BLaER1 (cell line): ENCODE measurements around the gene SEMA7A.

ENCODE experiments used
- H3K27ac ChIP-seq: shearing (Covaris generic); formaldehyde crosslinking; 2 replicates; pipeline ENCODE4 v1.8.1; 2022
- H3K27me3 ChIP-seq: shearing (Covaris generic); formaldehyde crosslinking; 2 replicates; pipeline ENCODE4 v1.8.1; 2022
- H3K36me3 ChIP-seq: shearing (Covaris generic); formaldehyde crosslinking; 2 replicates; pipeline ENCODE4 v1.8.1; 2022
- H3K4me1 ChIP-seq: shearing (Covaris generic); formaldehyde crosslinking; 2 replicates; pipeline ENCODE4 v1.8.1; 2022
- H3K4me2 ChIP-seq: shearing (Covaris generic); formaldehyde crosslinking; 2 replicates; pipeline ENCODE4 v1.8.1; 2022
- H3K4me3 ChIP-seq: shearing (Covaris generic); formaldehyde crosslinking; 2 replicates; pipeline ENCODE4 v1.8.1; 2022
- H3K9ac ChIP-seq: shearing (Covaris generic); formaldehyde crosslinking; 2 replicates; pipeline ENCODE4 v1.8.1; 2022
- H3K9me3 ChIP-seq: shearing (Covaris generic); formaldehyde crosslinking; 2 replicates; pipeline ENCODE4 v1.8.1; 2022
- H4K20me1 ChIP-seq: shearing (Covaris generic); formaldehyde crosslinking; 2 replicates; pipeline ENCODE4 v1.8.1; 2022
- Cebpa-rat ChIP-seq: shearing (Covaris generic); IDR thresholded peaks from 2 replicates; pipeline ENCODE4 v1.8.1; 2022

The SEMA7A gene

GRCh38 chr15:74383695-74384565 is 49.8 kb downstream of the SEMA7A start:
- peak overlapping the region; percentile 79 for H3K4me2 ChIP-seq
- 0 out of 2 replicates have a peak overlapping the region, but pooled peaks have one; percentile 29 for H3K9ac ChIP-seq
- no peaks in the 10 kb centered on the region for H4K20me1 ChIP-seq
- H3K4me3 ChIP-seq = no peak overlapping the region
- H3K36me3 ChIP-seq = no peaks in the 10 kb centered on the region
- H3K9me3 ChIP-seq = no peaks in the 10 kb centered on the region
- TF ChIP-seq Cebpa-rat = no peak
- no peaks in the 10 kb centered on the region for H3K27me3 ChIP-seq
- no peak overlapping the region for H3K27ac ChIP-seq
- H3K4me1 ChIP-seq = peaks cover 77% of the 10 kb centered on the region

GRCh38 chr15:74383286-74383685 is 50.5 kb downstream of the SEMA7A start:
- Histone ChIP-seq H3K4me1 (peaks cover 77% of the 10 kb centered on the region), H3K4me2 (peak overlapping the region; percentile 79; the same call in 1 of the 2 replicates), H4K20me1 (no peaks in the 10 kb centered on the region), H3K36me3 (no peaks in the 10 kb centered on the region), H3K27ac (no peak overlapping the region), H3K9ac (no peak overlapping the region), H3K27me3 (no peaks in the 10 kb centered on the region), H3K9me3 (no peaks in the 10 kb centered on the region), H3K4me3 (no peak overlapping the region)
- TF ChIP-seq Cebpa-rat = no peak

GRCh38 chr15:74382004-74382816 is 51.5 kb downstream of the SEMA7A start:
- Histone ChIP-seq H3K4me1 (peaks cover 72% of the 10 kb centered on the region), H3K4me2 (peak overlapping the region; percentile 79; the same call in 1 of the 2 replicates), H3K9me3 (no peaks in the 10 kb centered on the region), H3K36me3 (no peaks in the 10 kb centered on the region), H4K20me1 (no peaks in the 10 kb centered on the region), H3K4me3 (no peak overlapping the region), H3K27me3 (no peaks in the 10 kb centered on the region), H3K27ac (no peak overlapping the region), H3K9ac (no peak overlapping the region)
- no peak for TF ChIP-seq Cebpa-rat

- Histone ChIP-seq H3K9me3 (no peaks in the 10 kb centered on the region), H3K36me3 (no peaks in the 10 kb centered on the region), H3K4me2 (no peak overlapping the region), H4K20me1 (no peaks in the 10 kb centered on the region), H3K4me3 (no peak overlapping the region), H3K4me1 (peaks cover 65% of the 10 kb centered on the region), H3K9ac (no peak overlapping the region), H3K27ac (no peak overlapping the region), H3K27me3 (no peaks in the 10 kb centered on the region)
- TF ChIP-seq Cebpa-rat = no peak
These were observed 52.3 kb downstream of the SEMA7A start for GRCh38 chr15:74381481-74381880.

GRCh38 chr15:74381190-74381453 is 52.6 kb downstream of the SEMA7A start:
- no peak for TF ChIP-seq Cebpa-rat
- Histone ChIP-seq H3K9me3 (no peaks in the 10 kb centered on the region), H3K9ac (no peak overlapping the region), H3K36me3 (no peaks in the 10 kb centered on the region), H3K4me2 (no peak overlapping the region), H3K4me3 (no peak overlapping the region), H3K4me1 (peaks cover 61% of the 10 kb centered on the region), H4K20me1 (no peaks in the 10 kb centered on the region), H3K27ac (no peak overlapping the region), H3K27me3 (no peaks in the 10 kb centered on the region)

GRCh38 chr15:74380361-74381189 is 53.2 kb downstream of the SEMA7A start:
- Histone ChIP-seq H3K9ac (no peak overlapping the region), H3K9me3 (no peaks in the 10 kb centered on the region), H3K36me3 (no peaks in the 10 kb centered on the region), H3K27me3 (no peaks in the 10 kb centered on the region), H4K20me1 (no peaks in the 10 kb centered on the region), H3K4me1 (peaks cover 56% of the 10 kb centered on the region), H3K4me3 (no peak overlapping the region), H3K4me2 (no peak overlapping the region), H3K27ac (no peak overlapping the region)
- no peak for TF ChIP-seq Cebpa-rat

GRCh38 chr15:74378848-74379247 is 54.9 kb downstream of the SEMA7A start:
- Histone ChIP-seq H3K4me2 (peak overlapping the region; percentile 78), H3K27ac (no peak overlapping the region), H3K27me3 (no peaks in the 10 kb centered on the region), H4K20me1 (peaks cover 5% of the 10 kb centered on the region; the same call in 1 of the 2 replicates), H3K4me1 (peaks cover 47% of the 10 kb centered on the region), H3K4me3 (no peak overlapping the region), H3K36me3 (no peaks in the 10 kb centered on the region), H3K9me3 (no peaks in the 10 kb centered on the region), H3K9ac (no peak overlapping the region)
- TF ChIP-seq Cebpa-rat = no peak

GRCh38 chr15:74377831-74378766 is 55.7 kb downstream of the SEMA7A start:
- no peak for TF ChIP-seq Cebpa-rat
- Histone ChIP-seq H3K9ac (no peak overlapping the region), H3K4me3 (no peak overlapping the region), H3K4me2 (peak overlapping the region; percentile 78), H3K27ac (no peak overlapping the region), H3K9me3 (no peaks in the 10 kb centered on the region), H3K36me3 (no peaks in the 10 kb centered on the region), H3K4me1 (peaks cover 45% of the 10 kb centered on the region), H4K20me1 (peaks cover 5% of the 10 kb centered on the region; the same call in 1 of the 2 replicates), H3K27me3 (no peaks in the 10 kb centered on the region)
